Fibroblast of lung (primary cell): ENCODE measurements around the gene RAB6C.
"Not testable (repeated sequence)": the region's sequence is repeated elsewhere in the genome, so short reads cannot be mapped to it uniquely, and the experiment has no call there.

Experiments
- EZH2 ChIP-seq: IDR thresholded peaks from 2 replicates; pipeline ENCODE4 v1.5.1; 2012; ENCODE audit warnings: low read length, control low read depth, mild to moderate bottlenecking; ENCODE audit errors: missing control alignments
- TF ChIP-seq, protein P1 (sequence below), 2 donors: IDR thresholded peaks in 1 of 2; conservative IDR thresholded peaks in 1 of 2; 1 replicate in 1 of 2; 2 replicates in 1 of 2; pipeline ENCODE4 v1.5.1; 2011 to 2012; ENCODE audit warnings: low read length in 2 of 2, control low read depth in 1 of 2, inconsistent platforms in 1 of 2, low read depth in 1 of 2, mild to moderate bottlenecking in 1 of 2

GRCh38 chr2:130005862-130006261 lies 26.4 kb downstream of the RAB6C start:
- TF ChIP-seq, protein P1, sequence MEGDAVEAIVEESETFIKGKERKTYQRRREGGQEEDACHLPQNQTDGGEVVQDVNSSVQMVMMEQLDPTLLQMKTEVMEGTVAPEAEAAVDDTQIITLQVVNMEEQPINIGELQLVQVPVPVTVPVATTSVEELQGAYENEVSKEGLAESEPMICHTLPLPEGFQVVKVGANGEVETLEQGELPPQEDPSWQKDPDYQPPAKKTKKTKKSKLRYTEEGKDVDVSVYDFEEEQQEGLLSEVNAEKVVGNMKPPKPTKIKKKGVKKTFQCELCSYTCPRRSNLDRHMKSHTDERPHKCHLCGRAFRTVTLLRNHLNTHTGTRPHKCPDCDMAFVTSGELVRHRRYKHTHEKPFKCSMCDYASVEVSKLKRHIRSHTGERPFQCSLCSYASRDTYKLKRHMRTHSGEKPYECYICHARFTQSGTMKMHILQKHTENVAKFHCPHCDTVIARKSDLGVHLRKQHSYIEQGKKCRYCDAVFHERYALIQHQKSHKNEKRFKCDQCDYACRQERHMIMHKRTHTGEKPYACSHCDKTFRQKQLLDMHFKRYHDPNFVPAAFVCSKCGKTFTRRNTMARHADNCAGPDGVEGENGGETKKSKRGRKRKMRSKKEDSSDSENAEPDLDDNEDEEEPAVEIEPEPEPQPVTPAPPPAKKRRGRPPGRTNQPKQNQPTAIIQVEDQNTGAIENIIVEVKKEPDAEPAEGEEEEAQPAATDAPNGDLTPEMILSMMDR (conservative IDR thresholded peaks at IDR 0.05 in 1 of 2, IDR thresholded peaks at IDR 0.05 in 1 of 2; ENCODE audit: low read depth in 1 of 2, low read length in 2 of 2) = not testable (repeated sequence)
- not testable (repeated sequence) for TF ChIP-seq EZH2
